B cell (primary cell): ENCODE results near the gene RBM33.

Experiments
- EZH2 ChIP-seq: IDR thresholded peaks from 2 replicates; pipeline ENCODE4 v1.6.1; 2012; ENCODE audit warnings: borderline replicate concordance, low read depth, mild to moderate bottlenecking, moderate library complexity, low read length; ENCODE audit not compliant: insufficient read depth, poor library complexity, severe bottlenecking
- TF ChIP-seq, protein P1 (sequence below): fragments of 200-600 bp; IDR thresholded peaks from one replicate; pipeline ENCODE4 v1.8.0; 2022; ENCODE audit warnings: antibody characterized with exemption, mild to moderate bottlenecking

DNA sequence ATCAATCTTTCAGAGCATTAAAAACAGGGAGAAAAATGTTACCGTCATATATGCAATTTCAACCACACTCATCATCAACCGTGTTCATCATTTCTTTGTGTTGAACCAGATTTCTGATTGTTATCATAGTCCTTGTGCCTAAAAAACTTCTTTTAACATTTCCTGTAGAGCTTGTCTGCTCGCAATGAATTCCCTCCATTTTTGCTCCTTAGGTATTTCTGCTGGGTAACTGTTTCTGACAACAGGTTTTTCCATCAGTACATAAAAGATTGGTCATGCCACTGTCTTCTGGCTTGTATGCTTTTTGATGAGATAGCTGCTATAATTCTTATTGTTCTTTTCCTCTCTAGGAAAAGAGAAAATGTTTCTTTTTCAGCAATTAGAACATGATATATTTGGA is 8.6 kb upstream of the RBM33 start:
- TF ChIP-seq, protein P1, sequence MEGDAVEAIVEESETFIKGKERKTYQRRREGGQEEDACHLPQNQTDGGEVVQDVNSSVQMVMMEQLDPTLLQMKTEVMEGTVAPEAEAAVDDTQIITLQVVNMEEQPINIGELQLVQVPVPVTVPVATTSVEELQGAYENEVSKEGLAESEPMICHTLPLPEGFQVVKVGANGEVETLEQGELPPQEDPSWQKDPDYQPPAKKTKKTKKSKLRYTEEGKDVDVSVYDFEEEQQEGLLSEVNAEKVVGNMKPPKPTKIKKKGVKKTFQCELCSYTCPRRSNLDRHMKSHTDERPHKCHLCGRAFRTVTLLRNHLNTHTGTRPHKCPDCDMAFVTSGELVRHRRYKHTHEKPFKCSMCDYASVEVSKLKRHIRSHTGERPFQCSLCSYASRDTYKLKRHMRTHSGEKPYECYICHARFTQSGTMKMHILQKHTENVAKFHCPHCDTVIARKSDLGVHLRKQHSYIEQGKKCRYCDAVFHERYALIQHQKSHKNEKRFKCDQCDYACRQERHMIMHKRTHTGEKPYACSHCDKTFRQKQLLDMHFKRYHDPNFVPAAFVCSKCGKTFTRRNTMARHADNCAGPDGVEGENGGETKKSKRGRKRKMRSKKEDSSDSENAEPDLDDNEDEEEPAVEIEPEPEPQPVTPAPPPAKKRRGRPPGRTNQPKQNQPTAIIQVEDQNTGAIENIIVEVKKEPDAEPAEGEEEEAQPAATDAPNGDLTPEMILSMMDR: no peak
- TF ChIP-seq EZH2: no peak
